Body of pancreas (tissue), 4 donors: Measurements from ENCODE around the gene PLCB4.

ENCODE experiments used
- POLR2A ChIP-seq, 3 donors: fragments of 450-650 bp; IDR thresholded peaks; one replicate each; pipeline ENCODE4 v1.6.1; 2016; ENCODE audit warnings: antibody characterized with exemption in 3 of 3, mild to moderate bottlenecking in 2 of 3
- TF ChIP-seq, protein P1 (sequence below), 7 experiments: fragments of 450-650 bp in 4 of 7; fragments of 200-600 bp in 3 of 7; sonication (generic) in 3 of 7; IDR thresholded peaks; one replicate each; pipeline ENCODE4 v1.5.1; 2016 to 2019; ENCODE audit warnings: antibody characterized with exemption in 7 of 7

DNA sequence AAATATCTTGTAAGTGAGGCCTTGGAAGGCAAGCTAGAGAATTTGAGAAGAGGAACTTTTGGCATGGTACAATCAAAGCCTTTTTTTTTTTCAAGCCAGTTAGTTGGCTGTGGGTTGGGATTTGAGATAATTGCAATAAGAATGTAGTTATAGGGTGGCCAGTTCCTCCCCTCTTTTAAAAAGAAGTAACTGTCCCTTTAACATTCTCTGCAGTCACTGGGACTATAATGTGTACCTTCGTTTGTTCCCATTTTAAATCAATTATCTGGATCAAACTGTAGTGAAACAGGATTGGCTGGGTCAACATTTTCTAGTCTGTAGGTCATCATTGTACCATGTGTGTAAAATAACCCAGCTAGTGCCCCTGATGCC is 233.2 kb downstream of the PLCB4 start:
- TF ChIP-seq POLR2A (IDR thresholded peaks at IDR 0.05), result no peak
- TF ChIP-seq, protein P1, sequence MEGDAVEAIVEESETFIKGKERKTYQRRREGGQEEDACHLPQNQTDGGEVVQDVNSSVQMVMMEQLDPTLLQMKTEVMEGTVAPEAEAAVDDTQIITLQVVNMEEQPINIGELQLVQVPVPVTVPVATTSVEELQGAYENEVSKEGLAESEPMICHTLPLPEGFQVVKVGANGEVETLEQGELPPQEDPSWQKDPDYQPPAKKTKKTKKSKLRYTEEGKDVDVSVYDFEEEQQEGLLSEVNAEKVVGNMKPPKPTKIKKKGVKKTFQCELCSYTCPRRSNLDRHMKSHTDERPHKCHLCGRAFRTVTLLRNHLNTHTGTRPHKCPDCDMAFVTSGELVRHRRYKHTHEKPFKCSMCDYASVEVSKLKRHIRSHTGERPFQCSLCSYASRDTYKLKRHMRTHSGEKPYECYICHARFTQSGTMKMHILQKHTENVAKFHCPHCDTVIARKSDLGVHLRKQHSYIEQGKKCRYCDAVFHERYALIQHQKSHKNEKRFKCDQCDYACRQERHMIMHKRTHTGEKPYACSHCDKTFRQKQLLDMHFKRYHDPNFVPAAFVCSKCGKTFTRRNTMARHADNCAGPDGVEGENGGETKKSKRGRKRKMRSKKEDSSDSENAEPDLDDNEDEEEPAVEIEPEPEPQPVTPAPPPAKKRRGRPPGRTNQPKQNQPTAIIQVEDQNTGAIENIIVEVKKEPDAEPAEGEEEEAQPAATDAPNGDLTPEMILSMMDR (IDR thresholded peaks at IDR 0.05), result no peak
